Smooth muscle cell of the umbilical artery (primary cell): ENCODE results near the gene ZYG11B. TPM values are rescaled to one million over a fixed set of nuclear protein-coding genes. Genes with fewer than 3 reads are reported as not detected.

Source experiments
- total RNA-seq: library from RNA; depleted of rRNA; stranded (reverse); fragments of >200 nt; gene quantifications from 2 replicates; pipeline ENCODE4 v1.2.3, GENCODE V29; 2014

Gene ZYG11B
- 38.9 and 39.6 TPM in 2 replicates for total RNA-seq

GRCh38 chr1:52726265-52727113, at the start of gene ZYG11B:
Gene ZYG11B (plus strand): TSS chr1:52726453. CDS start chr1:52726654, 201 bp downstream.

GRCh38 chr1:52697795-52698674, 28.2 kb upstream of the ZYG11B start, which contains the start of gene COA7:
Gene COA7 (minus strand): TSS chr1:52698347. CDS start chr1:52698326, 21 bp downstream.

GRCh38 chr1:52842643-52843310, 116.5 kb downstream of the ZYG11B start, which contains the start of gene ZYG11A:
Gene ZYG11A (plus strand): TSS chr1:52842760. CDS start chr1:52842884, 124 bp downstream.

Other genes starting within 250 kb of the ZYG11B start
- gene TUT4, start 173.4 kb upstream of the ZYG11B start, total RNA-seq: 28.5 and 39.5 TPM in 2 replicates
- gene GPX7, start 124.1 kb upstream of the ZYG11B start, total RNA-seq: 19.3 and 34.3 TPM in 2 replicates
- gene SHISAL2A, start 93.3 kb upstream of the ZYG11B start, total RNA-seq: not detected in 2 replicates
- 9.8 and 22.1 TPM in 2 replicates for gene COA7, start 28.1 kb upstream of the ZYG11B start, total RNA-seq
- gene ZYG11A, start 116.3 kb downstream of the ZYG11B start, total RNA-seq: 0.23 TPM in 1 of 2 replicates, not detected in the other
- gene ECHDC2, start 195.3 kb downstream of the ZYG11B start, total RNA-seq: 15.4 and 19.3 TPM in 2 replicates
- gene SCP2, start 200.8 kb downstream of the ZYG11B start, total RNA-seq: 164 and 210 TPM in 2 replicates